Kidney (tissue), 14 donors: ENCODE results near the gene DNASE1L1. TPM values are rescaled to one million over a fixed set of nuclear protein-coding genes. Genes with fewer than 3 reads are reported as not detected.

Source experiments
- DNase-seq, 5 donors: peaks; one replicate each; pipeline ENCODE4 v3.0.0-alpha.2; 2013 to 2020
- FAIRE-seq: peaks from 2 replicates; lab custom pipeline; 2012; peaks lifted over from hg19 to GRCh38; lab: Jason Lieb, UNC
- H3K27ac ChIP-seq, 2 donors: one replicate each; pipeline ENCODE4 v1.7.0; 2013; ENCODE audit warnings: low read depth in 2 of 2, low read length in 2 of 2, inconsistent platforms in 1 of 2
- H3K27me3 ChIP-seq: one replicate; pipeline ENCODE4 v1.7.1; 2013; ENCODE audit warnings: low read length, inconsistent platforms; ENCODE audit not compliant: control insufficient read depth, insufficient read depth
- H3K36me3 ChIP-seq, 3 donors: one replicate each; pipeline versions ENCODE4 v1.7.0 to v1.7.1; 2013; ENCODE audit warnings: low read length in 3 of 3, control low read depth in 1 of 3, inconsistent platforms in 1 of 3; ENCODE audit not compliant: insufficient read depth in 3 of 3, control insufficient read depth in 2 of 3
- H3K4me1 ChIP-seq, 3 donors: one replicate each; pipeline versions ENCODE4 v1.7.0 to v1.7.1; 2013; ENCODE audit warnings: low read length in 3 of 3, inconsistent platforms in 1 of 3, low read depth in 1 of 3; ENCODE audit not compliant: control insufficient read depth in 2 of 3, insufficient read depth in 2 of 3
- H3K4me3 ChIP-seq, 3 donors: one replicate each; pipeline versions ENCODE4 v1.7.0 to v1.8.1; 2013; ENCODE audit warnings: low read length in 3 of 3, control low read depth in 1 of 3, inconsistent platforms in 1 of 3
- H3K9ac ChIP-seq, 3 donors: one replicate each; pipeline versions ENCODE4 v1.7.0 to v1.7.1; 2013; ENCODE audit warnings: low read length in 3 of 3, control low read depth in 1 of 3, inconsistent platforms in 1 of 3
- H3K9me3 ChIP-seq, 3 donors: one replicate each; pipeline versions ENCODE4 v1.7.0 to v1.7.1; 2013; ENCODE audit warnings: low read length in 3 of 3, control low read depth in 1 of 3, inconsistent platforms in 1 of 3; ENCODE audit not compliant: control insufficient read depth in 2 of 3, insufficient read depth in 1 of 3
- CTCF ChIP-seq: IDR thresholded peaks from 3 replicates; pipeline ENCODE4 v1.5.1; 2012; ENCODE audit warnings: mild to moderate bottlenecking, moderate library complexity, borderline replicate concordance; ENCODE audit not compliant: insufficient read depth; ENCODE audit errors: extremely low read depth
- intact Hi-C: fragments of 100-400 bp; cut with DNase I; formaldehyde crosslinking; loops from one replicate; pipeline ENCODE4 v1.11.1; 2022
- polyA plus RNA-seq: library from polyadenylated mRNA; stranded (reverse); fragments of 350-450 nt; fragmentation: Illumina TruSeq; extraction: RNeasy Lipid Tissue Mini Kit (QIAGEN cat#74804); gene quantifications from one replicate; pipeline ENCODE4 v1.2.3, GENCODE V29; 2014; ENCODE audit warnings: low read depth, low replicate concordance; ENCODE audit not compliant: insufficient read depth
- total RNA-seq: library from RNA; stranded (reverse); fragmentation: NEBNext Ultra II Directional; extraction: Animal tissue kit (Norgen Biotek cat#: 25700); gene quantifications from one replicate; pipeline ENCODE4 v1.2.1, GENCODE V29; 2021
- donor health status: control.
- donor health status: control.
- donor health status: control.
- donor health status: control.
- donor health status: control.
- donor health status: DM: yes; HTN: yes; CAD: no.
- donor health status: Normal renal cell carcinoma (clear cell type).

Gene DNASE1L1
- total and polyA plus RNA-seq, 2 donors from 2014 or later, result 28.0 to 33.8 TPM

- DNase-seq (no peak), FAIRE-seq (no peak)
- Histone ChIP-seq H3K36me3 (peaks cover 2 to 20% (median 3%) of the 10 kb centered on the region in 3 donors), H3K27me3 (no peaks in the 10 kb centered on the region), H3K27ac (no peak overlapping the region), H3K9ac (no peak overlapping the region), H3K4me3 (no peak overlapping the region), H3K9me3 (no peaks in the 10 kb centered on the region), H3K4me1 (peaks cover 0 to 4% (median 0%) of the 10 kb centered on the region in 3 donors)
- intact Hi-C loops, result no loop called here
- TF ChIP-seq CTCF, result no peak
Measured at GRCh38 chrX:154365997-154366665, 42.9 kb downstream of the DNASE1L1 start.

DNA sequence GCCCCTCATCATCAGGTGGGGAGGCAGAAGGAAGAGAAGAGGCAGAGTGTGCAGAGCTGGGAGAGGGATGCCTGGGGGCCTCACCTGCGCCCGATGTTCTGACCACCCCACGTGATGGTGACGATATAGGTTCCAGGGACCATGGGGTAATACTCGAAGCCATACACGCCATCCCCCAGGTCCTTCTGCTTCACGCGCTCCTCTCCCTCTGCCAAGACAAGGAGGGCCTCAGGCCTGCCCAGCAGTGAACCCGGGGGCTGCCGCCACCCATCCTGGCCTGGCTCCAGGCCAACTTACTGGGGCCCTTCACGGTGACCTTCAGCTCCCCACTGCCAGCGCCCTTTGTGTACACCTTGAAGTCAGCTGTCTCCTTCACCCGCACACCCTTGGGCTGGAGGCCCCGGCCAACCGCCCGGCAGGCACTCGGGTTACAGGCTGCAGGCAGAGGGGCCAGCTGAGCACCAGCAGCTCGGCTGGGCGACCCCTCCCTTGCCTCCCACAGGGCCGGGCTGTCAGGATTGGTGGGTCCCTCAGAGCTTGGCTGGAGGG, 43.9 kb downstream of the DNASE1L1 start:
- Histone ChIP-seq H3K27ac (no peak overlapping the region), H3K9ac (no peak overlapping the region), H3K4me3 (no peak overlapping the region), H3K36me3 (peaks cover 2 to 20% (median 3%) of the 10 kb centered on the region in 3 donors), H3K27me3 (no peaks in the 10 kb centered on the region), H3K9me3 (no peaks in the 10 kb centered on the region), H3K4me1 (peaks cover 0 to 4% (median 0%) of the 10 kb centered on the region in 3 donors)
- DNase-seq (no peak), FAIRE-seq (no peak)
- no peak for TF ChIP-seq CTCF
- intact Hi-C loops, result no loop called here

GRCh38 chrX:154363706-154364439, 45.2 kb downstream of the DNASE1L1 start:
- no peak for DNase-seq
- no peaks in the 10 kb centered on the region for H3K27me3 ChIP-seq
- no peak for FAIRE-seq
- no peaks in the 10 kb centered on the region for H3K9me3 ChIP-seq
- H3K36me3 ChIP-seq, result peaks cover 2 to 25% (median 7%) of the 10 kb centered on the region in 3 donors
- intact Hi-C loops, result no loop called here
- no peak overlapping the region for H3K9ac ChIP-seq
- peaks cover 0 to 4% (median 0%) of the 10 kb centered on the region in 3 donors for H3K4me1 ChIP-seq
- H3K4me3 ChIP-seq, result no peak overlapping the region
- no peak for TF ChIP-seq CTCF
- H3K27ac ChIP-seq, result no peak overlapping the region
